Spinal cord (tissue), 10 donors: Measurements from ENCODE around the gene CIAO2B. TPM values are rescaled to one million over a fixed set of nuclear protein-coding genes. Genes with fewer than 3 reads are reported as not detected.

Experiments used
- DNase-seq, 6 donors: peaks; one replicate each; pipeline versions ENCODE4 v3.0.0 to v3.0.0-alpha.2; 2013 to 2015; ENCODE audit warnings: low spot score in 6 of 6, low read depth in 4 of 6
- H3K27ac ChIP-seq: one replicate; pipeline ENCODE4 v1.5.1; 2013; ENCODE audit warnings: low read depth, low read length, control low read depth
- H3K27me3 ChIP-seq: one replicate; pipeline ENCODE4 v1.6.1; 2013; ENCODE audit warnings: low read length; ENCODE audit not compliant: control insufficient read depth, insufficient read depth
- H3K36me3 ChIP-seq: one replicate; pipeline ENCODE4 v1.6.1; 2013; ENCODE audit warnings: low read length; ENCODE audit not compliant: control insufficient read depth, insufficient read depth
- H3K4me1 ChIP-seq: one replicate; pipeline ENCODE4 v1.6.1; 2013; ENCODE audit warnings: low read length; ENCODE audit not compliant: control insufficient read depth, insufficient read depth
- H3K4me3 ChIP-seq: one replicate; pipeline ENCODE4 v1.5.1; 2013; ENCODE audit warnings: low read depth, low read length, control low read depth
- H3K9me3 ChIP-seq: one replicate; pipeline ENCODE4 v1.6.1; 2013; ENCODE audit warnings: low read length; ENCODE audit not compliant: control insufficient read depth, insufficient read depth
- WGBS: methylation state at CpG from one replicate; pipeline ENCODE4 v1.1.5; 2013; ENCODE audit warnings: missing lambda C conversion rate; ENCODE audit not compliant: insufficient coverage; 5-methylcytosine and 5-hydroxymethylcytosine counted together
- polyA plus RNA-seq, 2 donors: library from polyadenylated mRNA; unstranded; fragments of 120-200 nt; gene quantifications; one replicate each; pipeline ENCODE4 v1.2.1, GENCODE V29; 2013; ENCODE audit not compliant: insufficient read length in 2 of 2
- total RNA-seq, 2 donors: library from RNA; depleted of rRNA in 1 of 2; stranded (reverse); fragments of 120-200 nt in 1 of 2; fragments of >200 nt in 1 of 2; gene quantifications; one replicate each; pipeline versions ENCODE4 v1.2.3 to v1.2.4, GENCODE V29; 2013 to 2014
- donor health status: healthy.

Gene CIAO2B
- total and polyA plus RNA-seq, 4 donors, result 52.7 to 138 (median 127) TPM

DNA sequence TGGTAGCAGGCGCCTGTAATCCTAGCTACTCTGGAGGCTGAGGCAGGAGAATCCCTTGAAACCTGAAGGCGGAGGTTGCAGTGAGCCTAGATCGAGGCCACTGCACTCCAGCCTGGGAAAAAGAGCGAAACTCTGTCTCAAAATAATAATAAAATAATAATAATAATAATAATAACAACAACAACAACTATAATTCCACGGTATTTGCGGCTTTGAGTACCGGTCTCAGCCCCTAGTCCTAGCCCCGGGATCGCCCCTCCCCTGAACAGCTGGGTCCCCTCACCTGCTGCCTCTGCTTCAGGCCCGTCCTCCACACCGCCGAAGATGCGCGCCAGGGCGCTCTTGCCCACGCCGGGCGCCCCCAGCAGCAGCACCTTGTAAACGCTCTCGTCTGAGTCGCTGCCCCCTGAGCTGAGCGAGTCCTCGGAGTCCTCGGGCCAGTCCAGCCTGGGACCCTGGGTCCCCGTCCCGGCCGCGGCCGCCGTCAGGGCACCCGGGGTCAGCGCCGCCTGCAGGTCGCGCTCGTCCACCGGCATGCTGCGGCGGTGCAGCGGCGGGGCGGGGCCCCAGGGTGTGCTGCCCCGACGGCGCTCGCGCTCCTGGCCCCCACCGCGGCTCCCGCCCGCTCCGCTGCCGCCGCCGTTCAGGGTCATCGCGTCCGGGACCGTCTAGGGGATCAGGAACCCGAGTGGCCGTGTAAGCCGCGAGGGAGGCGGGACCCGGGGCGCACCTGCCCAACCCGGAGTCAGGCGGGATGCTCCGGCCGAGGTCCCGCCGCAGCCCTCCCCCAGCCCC lies 9.5 kb downstream of the CIAO2B start:
- no peak for DNase-seq
- WGBS, result 4% methylated on average over 69 of the region's 72 CpGs
- Histone ChIP-seq H3K27ac (no peak overlapping the region), H3K9me3 (no peaks in the 10 kb centered on the region), H3K27me3 (peaks cover 49% of the 10 kb centered on the region), H3K4me3 (no peak overlapping the region), H3K4me1 (peaks cover 44% of the 10 kb centered on the region), H3K36me3 (peaks cover 13% of the 10 kb centered on the region)

DNA sequence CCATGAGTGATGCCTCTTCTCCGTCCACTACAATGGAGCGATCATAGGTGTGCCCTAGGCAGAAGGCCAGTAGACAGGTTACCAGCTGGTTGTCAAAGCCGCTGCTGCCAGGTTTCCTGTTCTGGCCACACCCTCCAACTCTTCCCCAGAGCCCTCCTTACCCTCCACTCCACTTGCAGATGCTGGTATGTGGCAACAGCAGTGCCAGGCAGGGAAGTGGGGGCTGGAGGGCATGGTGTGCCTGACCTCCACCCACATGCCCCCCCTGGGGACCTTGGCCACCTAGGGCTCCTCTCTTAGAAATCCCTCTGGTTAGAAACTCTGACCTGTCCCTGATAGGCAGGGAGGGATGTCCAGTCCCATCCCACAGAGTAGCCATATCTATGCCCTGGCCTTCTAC lies 10.3 kb downstream of the CIAO2B start:
- Histone ChIP-seq H3K9me3 (no peaks in the 10 kb centered on the region), H3K27me3 (peaks cover 50% of the 10 kb centered on the region), H3K27ac (no peak overlapping the region), H3K4me3 (no peak overlapping the region), H3K4me1 (peaks cover 44% of the 10 kb centered on the region), H3K36me3 (peaks cover 13% of the 10 kb centered on the region)
- 100% methylated on average over 1 of the region's 3 CpGs for WGBS
- no peak for DNase-seq

DNA sequence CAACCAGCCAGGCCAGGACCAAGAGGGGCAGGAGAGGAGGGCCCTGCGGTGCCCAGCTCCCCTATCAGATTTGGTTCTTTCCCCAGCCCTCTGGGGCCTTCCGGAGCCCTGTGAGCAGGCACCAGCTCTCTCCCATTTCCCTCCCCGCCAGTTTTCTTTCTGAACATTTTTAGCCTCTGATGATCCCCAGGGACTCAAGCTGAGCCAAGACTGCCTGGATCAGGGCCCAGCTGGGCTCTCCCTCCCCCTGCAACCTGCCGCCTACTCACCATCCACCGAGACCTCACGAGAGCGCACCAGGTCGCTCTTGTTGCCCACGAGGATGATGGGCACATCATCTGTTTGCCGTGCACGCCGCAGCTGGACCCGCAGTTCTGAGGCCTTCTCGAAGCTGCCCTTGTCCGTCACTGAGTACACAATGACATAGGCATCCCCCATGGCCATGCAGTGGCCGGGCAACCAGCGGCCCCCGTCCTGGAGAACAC lies 10.9 kb downstream of the CIAO2B start:
- H3K9me3 ChIP-seq, result no peaks in the 10 kb centered on the region
- H3K27me3 ChIP-seq, result peaks cover 50% of the 10 kb centered on the region
- no peak overlapping the region for H3K4me3 ChIP-seq
- 78% methylated on average over 18 of the region's 18 CpGs for WGBS
- peak in 2 of 6 donors; percentile 12 to 15 for DNase-seq
- no peak overlapping the region for H3K27ac ChIP-seq
- peaks cover 10% of the 10 kb centered on the region for H3K36me3 ChIP-seq
- H3K4me1 ChIP-seq, result peaks cover 44% of the 10 kb centered on the region

DNA sequence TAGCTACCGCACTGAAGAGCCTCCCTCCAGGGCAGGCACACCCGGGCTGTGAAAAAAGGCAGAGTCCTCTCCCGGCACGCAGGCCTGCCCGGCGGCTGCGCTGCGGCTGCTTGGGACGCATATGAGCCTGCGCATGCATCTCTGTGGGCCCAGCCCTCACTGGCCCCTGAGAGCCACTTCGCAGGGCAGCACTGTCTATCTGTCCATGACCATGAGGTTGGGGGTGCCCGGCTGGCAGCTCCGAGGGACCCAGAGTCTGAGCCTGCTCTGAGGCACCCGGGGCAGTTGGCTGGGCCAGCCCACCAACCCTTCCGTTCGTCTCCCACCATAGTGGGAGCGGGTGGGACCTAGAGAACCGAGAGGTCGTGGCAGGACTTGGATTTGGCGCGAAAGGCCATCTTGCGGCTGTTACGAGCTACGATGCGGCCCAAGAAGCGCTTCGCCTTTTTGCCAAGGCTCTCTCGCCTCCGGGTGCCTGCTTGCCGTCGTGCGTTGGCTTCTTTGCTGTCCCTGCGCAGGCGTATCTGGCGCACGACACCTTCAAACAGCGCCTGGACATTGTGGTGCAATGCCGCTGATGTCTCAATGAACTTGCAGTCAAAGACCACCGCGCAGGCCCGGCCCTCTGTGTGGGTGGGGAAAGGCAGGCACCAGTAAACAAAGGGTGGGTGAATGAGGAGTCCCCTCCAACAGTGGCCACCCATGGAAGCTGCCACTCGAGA lies 12.3 kb downstream of the CIAO2B start:
- H3K4me1 ChIP-seq, result peaks cover 38% of the 10 kb centered on the region
- peaks cover 53% of the 10 kb centered on the region for H3K27me3 ChIP-seq
- H3K36me3 ChIP-seq, result peaks cover 7% of the 10 kb centered on the region
- WGBS, result 69% methylated on average over 37 of the region's 42 CpGs
- no peak overlapping the region for H3K27ac ChIP-seq
- H3K4me3 ChIP-seq, result no peak overlapping the region
- no peak for DNase-seq
- H3K9me3 ChIP-seq, result no peaks in the 10 kb centered on the region

DNA sequence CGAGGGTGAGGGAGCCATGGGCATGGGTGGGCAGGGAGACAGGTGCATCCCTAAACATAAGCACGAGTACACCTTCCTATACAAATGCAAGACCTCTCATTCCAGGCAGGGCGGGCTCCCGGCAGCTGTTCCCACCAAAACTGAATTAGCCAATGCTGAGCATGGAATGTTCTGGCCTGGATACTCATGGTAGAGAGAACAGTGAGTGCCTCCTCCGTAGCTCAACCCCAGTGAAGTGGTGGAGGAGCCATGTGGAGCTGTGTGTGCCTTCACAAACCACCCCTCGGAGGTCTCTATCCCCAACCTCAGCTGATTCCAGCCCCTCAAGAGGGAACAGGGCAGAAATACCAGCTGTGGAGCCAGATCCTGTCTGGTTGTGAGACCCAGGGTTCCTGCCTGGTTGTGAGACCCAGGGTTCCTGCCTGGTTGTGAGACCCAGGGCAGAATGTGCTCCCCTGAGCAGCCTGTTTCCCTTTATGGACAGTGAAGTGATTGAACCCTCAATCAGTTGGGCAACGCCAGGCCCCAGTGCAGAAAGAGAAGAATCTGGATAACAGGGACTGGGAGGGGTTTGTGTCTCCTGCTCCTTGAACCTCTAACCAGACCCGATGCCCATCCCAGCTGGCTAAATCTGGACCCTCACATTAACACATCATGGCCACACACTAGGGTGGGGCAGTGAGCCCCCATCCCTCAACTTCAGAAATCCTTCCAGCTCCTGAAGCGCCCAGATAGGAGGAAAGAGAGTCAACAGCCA lies 13.1 kb downstream of the CIAO2B start:
- H3K4me3 ChIP-seq, result no peak overlapping the region
- WGBS, result 67% methylated on average over 3 of the region's 9 CpGs
- H3K27ac ChIP-seq, result no peak overlapping the region
- H3K4me1 ChIP-seq, result peaks cover 30% of the 10 kb centered on the region
- DNase-seq, result no peak
- H3K36me3 ChIP-seq, result peaks cover 7% of the 10 kb centered on the region
- H3K9me3 ChIP-seq, result no peaks in the 10 kb centered on the region
- peaks cover 51% of the 10 kb centered on the region for H3K27me3 ChIP-seq

DNA sequence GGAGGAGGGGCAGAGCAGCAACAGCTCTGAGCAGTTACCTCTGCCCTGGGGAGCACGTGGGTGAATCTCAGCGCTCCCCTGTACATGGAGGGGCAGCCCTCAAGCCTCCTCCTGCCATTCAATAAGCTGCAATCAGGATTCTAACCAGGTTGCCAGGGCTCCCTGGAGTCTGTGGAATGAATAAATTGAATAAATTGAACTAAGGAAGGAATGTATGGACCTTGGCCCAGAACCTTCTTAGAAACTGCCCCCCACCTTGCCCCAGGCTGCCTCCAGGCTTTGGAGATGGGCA lies 14.0 kb downstream of the CIAO2B start:
- Histone ChIP-seq H3K4me1 (peaks cover 22% of the 10 kb centered on the region), H3K27ac (no peak overlapping the region), H3K9me3 (no peaks in the 10 kb centered on the region), H3K27me3 (peaks cover 43% of the 10 kb centered on the region), H3K36me3 (peaks cover 7% of the 10 kb centered on the region), H3K4me3 (no peak overlapping the region)
- WGBS, result 25% methylated on average over 2 of the region's 2 CpGs
- no peak for DNase-seq

DNA sequence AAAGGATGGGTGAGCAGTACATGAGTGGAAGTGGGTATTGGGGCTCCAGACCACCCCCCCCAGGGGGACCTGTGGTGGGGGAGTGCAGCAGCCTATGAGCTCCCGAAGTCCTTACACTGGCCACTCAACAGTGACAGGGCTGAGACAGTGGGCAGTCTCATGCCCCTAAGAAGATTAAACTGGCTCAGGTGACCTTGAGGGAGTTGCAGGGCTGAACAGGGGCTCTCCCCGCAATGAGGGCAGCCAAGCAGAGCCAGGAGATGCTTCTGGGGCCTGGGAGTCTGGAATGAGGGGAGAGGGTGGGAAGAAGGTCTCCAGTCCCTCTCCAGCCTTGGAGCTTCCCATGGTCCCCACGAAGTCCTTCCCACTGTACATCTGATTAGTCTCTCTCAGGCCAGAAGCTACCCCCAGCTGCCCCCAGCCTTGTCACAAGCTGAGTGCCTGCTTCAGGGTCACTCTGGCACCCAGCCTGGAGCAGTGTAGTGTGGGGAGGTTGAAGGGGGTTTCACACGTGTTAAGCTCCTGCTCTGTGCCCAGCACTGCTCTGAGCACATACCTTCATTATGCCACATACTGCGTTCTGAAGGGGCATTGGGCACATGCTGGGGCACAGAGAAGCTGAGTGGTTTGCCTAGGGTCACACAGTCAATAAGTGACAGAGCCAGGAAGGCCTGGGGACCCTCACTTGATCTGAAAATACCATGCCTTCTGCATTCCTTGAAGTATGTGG lies 14.5 kb downstream of the CIAO2B start:
- Histone ChIP-seq H3K4me1 (peaks cover 17% of the 10 kb centered on the region), H3K36me3 (peaks cover 7% of the 10 kb centered on the region), H3K27ac (no peak overlapping the region), H3K4me3 (no peak overlapping the region), H3K27me3 (peaks cover 39% of the 10 kb centered on the region), H3K9me3 (no peaks in the 10 kb centered on the region)
- no peak for DNase-seq
- WGBS, result 67% methylated on average over 2 of the region's 5 CpGs

DNA sequence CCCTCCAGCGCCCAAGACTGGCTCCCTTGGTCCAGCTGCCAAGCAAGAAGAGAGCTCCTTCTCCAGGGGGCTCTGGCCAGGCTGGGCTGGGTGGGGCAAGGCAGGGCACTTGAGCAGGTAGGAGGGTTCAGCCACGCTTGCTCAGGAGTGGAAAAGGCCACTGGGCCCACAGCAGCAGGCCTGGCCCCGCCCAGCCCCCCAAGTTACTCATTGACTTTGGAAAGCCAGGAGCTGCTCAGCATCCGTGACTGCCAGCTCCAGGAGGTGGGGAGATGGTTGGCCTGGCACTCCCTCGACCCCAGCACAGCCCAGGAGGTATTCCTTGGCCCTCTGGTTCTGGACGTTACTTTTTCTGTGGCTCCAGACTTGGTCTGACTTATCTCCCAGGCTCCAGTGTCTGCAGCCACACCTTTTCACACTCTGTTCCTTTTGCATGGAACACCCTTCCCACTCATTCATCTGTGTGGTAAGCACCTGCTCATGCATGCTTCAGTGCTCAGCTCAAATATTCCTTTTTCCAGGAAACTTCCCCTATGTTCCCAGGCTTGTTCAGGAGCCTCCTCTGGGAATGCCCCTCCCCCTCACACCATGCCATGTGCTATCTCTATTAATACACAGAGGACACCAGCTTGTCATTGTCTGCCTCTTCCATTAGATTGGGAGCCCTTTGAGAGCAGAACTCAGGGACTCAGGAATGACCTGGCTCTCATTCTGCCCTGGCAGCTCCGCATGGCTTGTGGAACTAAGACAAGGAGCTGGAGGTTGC lies 15.2 kb downstream of the CIAO2B start, which contains the start of gene CDH16:
CDH16 (minus strand) TSS at position 83 of the 766 bp plus-strand sequence. CDS start 820 bp downstream, outside the sequence.
- Histone ChIP-seq H3K27me3 (peaks cover 31% of the 10 kb centered on the region), H3K27ac (no peak within 1 kb of the TSS), H3K9me3 (no peaks in the 10 kb centered on the region), H3K4me3 (no peak within 1 kb of the TSS), H3K4me1 (peaks cover 12% of the 10 kb centered on the region), H3K36me3 (peaks cover 7% of the 10 kb centered on the region)
- no peak for DNase-seq
- 71% methylated on average over 7 of the region's 7 CpGs for WGBS
